GM13976 (cell line): ENCODE measurements around the gene CCL19.
"Not testable (repeated sequence)": the region's sequence is repeated elsewhere in the genome, so short reads cannot be mapped to it uniquely, and the experiment has no call there.

Experiments
- DNase-seq: peaks from one replicate; pipeline ENCODE4 v3.0.0; 2012; ENCODE audit warnings: low spot score
- CTCF ChIP-seq: IDR thresholded peaks from 2 replicates; pipeline ENCODE4 v1.5.1; 2012; ENCODE audit warnings: borderline replicate concordance, mild to moderate bottlenecking; ENCODE audit not compliant: insufficient read depth; ENCODE audit errors: extremely low read depth, missing control alignments, control extremely low read depth
- in situ Hi-C: fragments of 300-500 bp; cut with MboI; formaldehyde crosslinking; loops from one replicate; pipeline ENCODE4 v1.12.0; 2022; ENCODE audit warnings: low sequenced_read_pairs, mixed read lengths, inconsistent platforms; ENCODE audit not compliant: unreplicated experiment

The CCL19 gene

GRCh38 chr9:34690983-34691935, at the start of gene CCL19:
Gene CCL19, minus strand, starts transcription at chr9:34691276. Its CDS starts 137 bp downstream, at chr9:34691139.
- TF ChIP-seq CTCF, result no peak
- DNase-seq, result no peak
- in situ Hi-C loops, result no loop called here

- DNase-seq, in situ Hi-C loops: not testable (repeated sequence)
Observed at GRCh38 chr9:34740176-34740575, 49.1 kb upstream of the CCL19 start.

GRCh38 chr9:34737677-34738260, 46.7 kb upstream of the CCL19 start:
- DNase-seq, result no peak
- in situ Hi-C loops, result no loop called here

GRCh38 chr9:34734720-34735119, 43.6 kb upstream of the CCL19 start:
- in situ Hi-C loops, result no loop called here
- DNase-seq, result no peak
- no peak for TF ChIP-seq CTCF

More at GRCh38 chr9:34737677-34738260, 46.7 kb upstream of the CCL19 start:
- TF ChIP-seq CTCF, result no peak

- in situ Hi-C loops, result no loop called here
- DNase-seq, result no peak
- TF ChIP-seq CTCF, result no peak
Observed at GRCh38 chr9:34732886-34733285, 41.8 kb upstream of the CCL19 start.

GRCh38 chr9:34732478-34732877, 41.4 kb upstream of the CCL19 start:
- DNase-seq, result no peak
- TF ChIP-seq CTCF, result no peak
- in situ Hi-C loops, result no loop called here

GRCh38 chr9:34723141-34723540, 32.1 kb upstream of the CCL19 start:
- DNase-seq, result no peak
- in situ Hi-C loops, result no loop called here
- no peak for TF ChIP-seq CTCF

- DNase-seq, in situ Hi-C loops: not testable (repeated sequence)
Observed at GRCh38 chr9:34719769-34720025, 28.6 kb upstream of the CCL19 start.
